Testis (tissue), 2 donors: ENCODE measurements around the gene HOXA7.

Experiments
- POLR2A ChIP-seq: fragments of 450-650 bp; IDR thresholded peaks from one replicate; pipeline ENCODE4 v1.6.1; 2017; ENCODE audit warnings: antibody characterized with exemption, mild to moderate bottlenecking, moderate library complexity
- TF ChIP-seq, protein P1 (sequence below), 3 experiments: fragments of 450-650 bp in 2 of 3; fragments of 200-600 bp in 1 of 3; sonication (generic) in 1 of 3; IDR thresholded peaks; one replicate each; pipeline ENCODE4 v1.5.1; 2016 to 2019; ENCODE audit warnings: antibody characterized with exemption in 3 of 3, mild to moderate bottlenecking in 2 of 3, moderate library complexity in 1 of 3

DNA sequence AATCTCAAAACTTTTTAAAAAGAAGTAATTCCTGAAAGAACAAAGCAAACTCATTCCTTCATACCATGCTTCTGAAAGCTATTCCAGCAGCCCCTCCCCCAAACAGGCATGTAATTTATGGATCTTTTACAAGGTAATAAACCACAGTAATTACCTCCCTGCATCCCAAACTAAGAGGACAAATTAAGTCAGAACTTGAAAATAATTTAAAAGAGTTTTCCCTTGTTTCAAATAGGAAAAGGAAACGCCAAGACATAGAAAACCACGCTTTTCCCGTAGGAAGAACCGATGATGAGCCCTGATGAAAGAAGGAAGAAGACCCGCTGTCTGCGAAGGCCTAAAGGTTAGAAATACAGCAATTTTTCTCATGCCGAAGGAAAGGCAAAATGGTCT is 34.8 kb downstream of the HOXA7 start:
- TF ChIP-seq, protein P1, sequence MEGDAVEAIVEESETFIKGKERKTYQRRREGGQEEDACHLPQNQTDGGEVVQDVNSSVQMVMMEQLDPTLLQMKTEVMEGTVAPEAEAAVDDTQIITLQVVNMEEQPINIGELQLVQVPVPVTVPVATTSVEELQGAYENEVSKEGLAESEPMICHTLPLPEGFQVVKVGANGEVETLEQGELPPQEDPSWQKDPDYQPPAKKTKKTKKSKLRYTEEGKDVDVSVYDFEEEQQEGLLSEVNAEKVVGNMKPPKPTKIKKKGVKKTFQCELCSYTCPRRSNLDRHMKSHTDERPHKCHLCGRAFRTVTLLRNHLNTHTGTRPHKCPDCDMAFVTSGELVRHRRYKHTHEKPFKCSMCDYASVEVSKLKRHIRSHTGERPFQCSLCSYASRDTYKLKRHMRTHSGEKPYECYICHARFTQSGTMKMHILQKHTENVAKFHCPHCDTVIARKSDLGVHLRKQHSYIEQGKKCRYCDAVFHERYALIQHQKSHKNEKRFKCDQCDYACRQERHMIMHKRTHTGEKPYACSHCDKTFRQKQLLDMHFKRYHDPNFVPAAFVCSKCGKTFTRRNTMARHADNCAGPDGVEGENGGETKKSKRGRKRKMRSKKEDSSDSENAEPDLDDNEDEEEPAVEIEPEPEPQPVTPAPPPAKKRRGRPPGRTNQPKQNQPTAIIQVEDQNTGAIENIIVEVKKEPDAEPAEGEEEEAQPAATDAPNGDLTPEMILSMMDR (IDR thresholded peaks at IDR 0.05) = no peak
- TF ChIP-seq POLR2A = no peak
